Left ventricle myocardium inferior (tissue), 1 donor: ENCODE measurements around the gene CHD3. TPM values are rescaled to one million over a fixed set of nuclear protein-coding genes. Genes with fewer than 3 reads are reported as not detected.
A peak's percentile ranks its signal among the peaks of the same experiment; 100 is the strongest.

Source experiments
- DNase-seq: peaks from one replicate; pipeline ENCODE4 v3.0.0-alpha.2; 2020
- H3K27ac ChIP-seq: fragments of 200-600 bp; replicated peaks from 2 replicates; pipeline ENCODE4 v1.8.0; 2021
- H3K27me3 ChIP-seq: fragments of 200-600 bp; 2 replicates; pipeline ENCODE4 v1.8.0; 2021; ENCODE audit warnings: low read depth
- H3K36me3 ChIP-seq: fragments of 200-600 bp; 2 replicates; pipeline ENCODE4 v1.8.0; 2021
- H3K4me1 ChIP-seq: fragments of 200-600 bp; 2 replicates; pipeline ENCODE4 v1.8.0; 2021
- H3K4me3 ChIP-seq: fragments of 200-600 bp; 2 replicates; pipeline ENCODE4 v1.8.0; 2021; ENCODE audit warnings: mild to moderate bottlenecking, moderate library complexity
- H3K9me3 ChIP-seq: fragments of 200-600 bp; replicated peaks from 2 replicates; pipeline ENCODE4 v1.8.0; 2021
- CTCF ChIP-seq: fragments of 200-600 bp; IDR thresholded peaks from 2 replicates; pipeline ENCODE4 v1.8.0; 2021; ENCODE audit warnings: antibody characterized with exemption, mild to moderate bottlenecking, borderline replicate concordance
- intact Hi-C: fragments of 100-400 bp; cut with micrococcal nuclease; formaldehyde crosslinking; loops from one replicate; pipeline ENCODE4 v1.11.0; 2022
- total RNA-seq: library from RNA; stranded (reverse); fragmentation: NEBNext Ultra II Directional; extraction: Animal tissue kit (Norgen Biotek cat#: 25700); gene quantifications from one replicate; pipeline ENCODE4 v1.2.1, GENCODE V29; 2021
- donor health status: DM: no; HTN: yes; CAD: no; lungs with severe emphysema.

CHD3 gene
- total RNA-seq, 1 donor from 2014 or later = 15.6 TPM

- peak overlapping the region; percentile 86 for H3K4me3 ChIP-seq
- DNase-seq = no peak
These were observed 34.4 kb upstream of the CHD3 start for GRCh38 chr17:7854078-7854777.

GRCh38 chr17:7854851-7855659, 33.5 kb upstream of the CHD3 start, which contains the start of gene TMEM88:
TMEM88 (plus strand) TSS chr17:7855066; CDS start chr17:7855075, 9 bp downstream.
- DNase-seq = peak; percentile 47
- H3K27me3 ChIP-seq = no peaks in the 10 kb centered on the region
- intact Hi-C loops = no loop called here
- H3K9me3 ChIP-seq = no peaks in the 10 kb centered on the region
- H3K36me3 ChIP-seq = peaks cover 44% of the 10 kb centered on the region
- peaks cover 71% of the 10 kb centered on the region for H3K4me1 ChIP-seq
- peak within 1 kb of the TSS; percentile 86 for H3K4me3 ChIP-seq
- H3K27ac ChIP-seq = peak within 1 kb of the TSS; percentile 99
- TF ChIP-seq CTCF = no peak

More at GRCh38 chr17:7854078-7854777, 34.4 kb upstream of the CHD3 start:
- no peak for TF ChIP-seq CTCF
- Histone ChIP-seq H3K9me3 (no peaks in the 10 kb centered on the region), H3K27ac (peak overlapping the region; percentile 99), H3K36me3 (peaks cover 44% of the 10 kb centered on the region), H3K27me3 (no peaks in the 10 kb centered on the region), H3K4me1 (peaks cover 67% of the 10 kb centered on the region)
- intact Hi-C loops = no loop called here

GRCh38 chr17:7855660-7856010, 33.0 kb upstream of the CHD3 start:
- peak overlapping the region; percentile 99 for H3K27ac ChIP-seq

GRCh38 chr17:7856011-7856810, 32.4 kb upstream of the CHD3 start:
- Histone ChIP-seq H3K36me3 (peaks cover 44% of the 10 kb centered on the region), H3K4me3 (peak overlapping the region; percentile 86), H3K27ac (peak overlapping the region; percentile 99), H3K9me3 (no peaks in the 10 kb centered on the region), H3K27me3 (no peaks in the 10 kb centered on the region), H3K4me1 (peaks cover 69% of the 10 kb centered on the region)
- intact Hi-C loops = no loop called here
- peak; percentile 75 for DNase-seq
- TF ChIP-seq CTCF = no peak

More at GRCh38 chr17:7855660-7856010, 33.0 kb upstream of the CHD3 start:
- Histone ChIP-seq H3K36me3 (peaks cover 44% of the 10 kb centered on the region), H3K4me3 (peak overlapping the region; percentile 86), H3K4me1 (peaks cover 71% of the 10 kb centered on the region), H3K27me3 (no peaks in the 10 kb centered on the region), H3K9me3 (no peaks in the 10 kb centered on the region)
- TF ChIP-seq CTCF = no peak
- no peak for DNase-seq
- intact Hi-C loops = no loop called here
